ENCODE measurements around the gene RAB3C.

The RAB3C gene

GRCh38 chr5:58898006-58898405 lies 315.1 kb downstream of the RAB3C start:
- H3K27me3 ChIP-seq (ENCODE audit: low read depth, low read length) = no peaks in the 10 kb centered on the region
- TF ChIP-seq, protein P1, sequence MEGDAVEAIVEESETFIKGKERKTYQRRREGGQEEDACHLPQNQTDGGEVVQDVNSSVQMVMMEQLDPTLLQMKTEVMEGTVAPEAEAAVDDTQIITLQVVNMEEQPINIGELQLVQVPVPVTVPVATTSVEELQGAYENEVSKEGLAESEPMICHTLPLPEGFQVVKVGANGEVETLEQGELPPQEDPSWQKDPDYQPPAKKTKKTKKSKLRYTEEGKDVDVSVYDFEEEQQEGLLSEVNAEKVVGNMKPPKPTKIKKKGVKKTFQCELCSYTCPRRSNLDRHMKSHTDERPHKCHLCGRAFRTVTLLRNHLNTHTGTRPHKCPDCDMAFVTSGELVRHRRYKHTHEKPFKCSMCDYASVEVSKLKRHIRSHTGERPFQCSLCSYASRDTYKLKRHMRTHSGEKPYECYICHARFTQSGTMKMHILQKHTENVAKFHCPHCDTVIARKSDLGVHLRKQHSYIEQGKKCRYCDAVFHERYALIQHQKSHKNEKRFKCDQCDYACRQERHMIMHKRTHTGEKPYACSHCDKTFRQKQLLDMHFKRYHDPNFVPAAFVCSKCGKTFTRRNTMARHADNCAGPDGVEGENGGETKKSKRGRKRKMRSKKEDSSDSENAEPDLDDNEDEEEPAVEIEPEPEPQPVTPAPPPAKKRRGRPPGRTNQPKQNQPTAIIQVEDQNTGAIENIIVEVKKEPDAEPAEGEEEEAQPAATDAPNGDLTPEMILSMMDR (IDR thresholded peaks at IDR 0.05; ENCODE audit: low read depth, low read length) = no peak
- no peak for TF ChIP-seq EZH2phosphoT487 (IDR thresholded peaks at IDR 0.05; ENCODE audit: low read depth)
- H3K4me1 ChIP-seq (ENCODE audit: low read length) = peaks cover 2% of the 10 kb centered on the region; the same call in 1 of the 2 replicates
- no peak overlapping the region for H3K4me3 ChIP-seq (ENCODE audit: low read length)
- H4K20me1 ChIP-seq (ENCODE audit: insufficient read depth, low read length) = no peaks in the 10 kb centered on the region
- H3K36me3 ChIP-seq (replicated peaks; ENCODE audit: low read depth, low read length) = no peaks in the 10 kb centered on the region
- no peaks in the 10 kb centered on the region for H3K79me2 ChIP-seq (ENCODE audit: low read length)
- no peak overlapping the region for H3K9ac ChIP-seq (ENCODE audit: low read length)
- no peak overlapping the region for H3K27ac ChIP-seq (ENCODE audit: low read length)
- H3K9me3 ChIP-seq (ENCODE audit: insufficient read depth, low read length) = no peaks in the 10 kb centered on the region
- H3K4me2 ChIP-seq (ENCODE audit: low read length) = no peak overlapping the region
- no peak overlapping the region for H2AFZ ChIP-seq (ENCODE audit: low read depth, low read length)

DNA sequence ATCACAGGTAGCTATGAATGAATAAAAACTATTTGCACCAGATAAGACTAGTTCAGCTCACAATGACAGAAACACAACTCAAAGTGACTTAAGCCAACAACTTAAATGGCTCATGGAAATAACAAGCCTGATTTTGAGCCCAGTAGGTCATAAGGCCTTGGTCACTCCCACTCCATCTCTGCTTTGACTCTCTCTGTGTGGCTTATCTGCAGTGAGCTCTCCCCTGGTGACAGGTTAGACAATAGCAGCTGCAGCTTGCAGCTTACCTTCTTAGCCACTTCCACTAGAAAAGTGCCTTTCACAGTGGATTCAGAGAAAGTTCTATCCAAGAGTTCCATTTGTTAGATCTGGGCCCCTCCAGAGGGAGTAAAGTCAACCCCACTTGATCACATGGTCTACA lies 315.7 kb downstream of the RAB3C start:
- H3K27ac ChIP-seq (ENCODE audit: low read length) = no peak overlapping the region
- H3K27me3 ChIP-seq (ENCODE audit: low read depth, low read length) = no peaks in the 10 kb centered on the region
- no peak overlapping the region for H3K4me2 ChIP-seq (ENCODE audit: low read length)
- H3K4me1 ChIP-seq (ENCODE audit: low read length) = peaks cover 2% of the 10 kb centered on the region; the same call in 1 of the 2 replicates
- no peak overlapping the region for H3K4me3 ChIP-seq (ENCODE audit: low read length)
- no peaks in the 10 kb centered on the region for H3K79me2 ChIP-seq (ENCODE audit: low read length)
- H3K9me3 ChIP-seq (ENCODE audit: insufficient read depth, low read length) = no peaks in the 10 kb centered on the region
- no peak overlapping the region for H2AFZ ChIP-seq (ENCODE audit: low read depth, low read length)
- no peaks in the 10 kb centered on the region for H4K20me1 ChIP-seq (ENCODE audit: insufficient read depth, low read length)
- TF ChIP-seq, protein P1 (IDR thresholded peaks at IDR 0.05; ENCODE audit: low read depth, low read length) = no peak
- no peak for TF ChIP-seq EZH2phosphoT487 (IDR thresholded peaks at IDR 0.05; ENCODE audit: low read depth)
- H3K36me3 ChIP-seq (replicated peaks; ENCODE audit: low read depth, low read length) = no peaks in the 10 kb centered on the region
- H3K9ac ChIP-seq (ENCODE audit: low read length) = no peak overlapping the region

- Histone ChIP-seq H4K20me1 (ENCODE audit: insufficient read depth, low read length) (no peaks in the 10 kb centered on the region), H3K79me2 (ENCODE audit: low read length) (no peaks in the 10 kb centered on the region), H3K9ac (ENCODE audit: low read length) (no peak overlapping the region), H3K4me2 (ENCODE audit: low read length) (no peak overlapping the region), H3K9me3 (ENCODE audit: insufficient read depth, low read length) (no peaks in the 10 kb centered on the region), H2AFZ (ENCODE audit: low read depth, low read length) (no peak overlapping the region), H3K36me3 (replicated peaks; ENCODE audit: low read depth, low read length) (no peaks in the 10 kb centered on the region), H3K4me1 (ENCODE audit: low read length) (peaks cover 2% of the 10 kb centered on the region; the same call in 1 of the 2 replicates), H3K27ac (ENCODE audit: low read length) (no peak overlapping the region), H3K4me3 (ENCODE audit: low read length) (no peak overlapping the region), H3K27me3 (ENCODE audit: low read depth, low read length) (no peaks in the 10 kb centered on the region)
- no peak for TF ChIP-seq EZH2phosphoT487 (IDR thresholded peaks at IDR 0.05; ENCODE audit: low read depth)
- TF ChIP-seq, protein P1 (IDR thresholded peaks at IDR 0.05; ENCODE audit: low read depth, low read length) = no peak
These were observed 318.4 kb downstream of the RAB3C start for GRCh38 chr5:58901271-58901670.

GRCh38 chr5:58902305-58902704 lies 319.4 kb downstream of the RAB3C start:
- Histone ChIP-seq H3K36me3 (replicated peaks; ENCODE audit: low read depth, low read length) (no peaks in the 10 kb centered on the region), H3K27me3 (ENCODE audit: low read depth, low read length) (no peaks in the 10 kb centered on the region), H3K4me1 (ENCODE audit: low read length) (peaks cover 2% of the 10 kb centered on the region; the same call in 1 of the 2 replicates), H3K79me2 (ENCODE audit: low read length) (no peaks in the 10 kb centered on the region), H4K20me1 (ENCODE audit: insufficient read depth, low read length) (no peaks in the 10 kb centered on the region), H3K27ac (ENCODE audit: low read length) (no peak overlapping the region), H3K9me3 (ENCODE audit: insufficient read depth, low read length) (no peaks in the 10 kb centered on the region), H2AFZ (ENCODE audit: low read depth, low read length) (no peak overlapping the region), H3K4me2 (ENCODE audit: low read length) (no peak overlapping the region), H3K9ac (ENCODE audit: low read length) (no peak overlapping the region), H3K4me3 (ENCODE audit: low read length) (no peak overlapping the region)
- TF ChIP-seq, protein P1 (IDR thresholded peaks at IDR 0.05; ENCODE audit: low read depth, low read length) = no peak
- no peak for TF ChIP-seq EZH2phosphoT487 (IDR thresholded peaks at IDR 0.05; ENCODE audit: low read depth)
